ENCODE results near the gene SLC24A4. TPM values are rescaled to one million over a fixed set of nuclear protein-coding genes. Genes with fewer than 3 reads are reported as not detected.

SLC24A4 gene
- total and polyA plus RNA-seq, 4 donors = 5.8 to 11.8 (median 6.9) TPM

DNA sequence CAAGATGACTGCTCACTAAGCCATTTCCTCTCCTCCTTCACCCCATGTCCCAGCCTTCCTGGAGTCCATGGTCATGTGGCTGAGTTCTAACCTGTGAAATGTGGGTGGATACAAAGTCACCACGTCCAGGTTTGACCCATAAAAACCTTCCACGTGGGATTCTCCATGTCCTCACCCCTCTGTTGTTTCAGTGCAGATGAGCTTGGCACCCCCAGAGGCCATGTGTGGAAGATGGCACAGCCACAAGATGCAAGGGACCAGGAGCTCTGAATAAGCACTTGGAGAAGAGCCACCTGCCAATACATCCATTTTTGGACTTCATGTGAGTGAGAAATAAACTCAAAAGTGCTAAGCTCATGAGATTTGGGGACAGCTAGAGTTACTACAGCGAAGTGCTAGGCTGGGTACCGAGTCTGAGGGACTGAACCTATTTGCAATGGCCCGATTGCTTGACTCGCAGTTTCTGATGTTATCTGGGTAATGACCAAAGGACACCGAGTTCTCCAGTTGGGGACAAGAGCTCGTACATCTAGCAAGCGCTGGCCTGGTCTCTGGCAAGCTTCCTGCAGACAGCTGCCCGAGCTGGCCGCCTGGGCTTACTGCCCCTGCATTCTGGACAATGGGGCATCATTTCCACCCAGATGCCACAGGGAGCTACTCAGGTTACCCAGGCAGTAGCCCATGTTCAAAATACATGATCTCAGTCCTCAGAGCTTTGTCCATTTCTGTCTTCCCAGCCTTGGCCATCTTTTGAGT is 7.7 kb upstream of the SLC24A4 start:
- no peaks in the 10 kb centered on the region for H3K27me3 ChIP-seq (ENCODE audit: control insufficient read depth, insufficient read depth, low read length)
- DNase-seq (ENCODE audit: low read depth in 4 of 6, low spot score in 6 of 6) = peak in 1 of 6 donors; percentile 66
- no peaks in the 10 kb centered on the region for H3K36me3 ChIP-seq (ENCODE audit: control insufficient read depth, insufficient read depth, low read length)
- no peak overlapping the region for H3K4me3 ChIP-seq (ENCODE audit: low read depth, low read length)
- no peak overlapping the region for H3K27ac ChIP-seq (ENCODE audit: low read depth, low read length)
- H3K4me1 ChIP-seq (ENCODE audit: control insufficient read depth, insufficient read depth, low read length) = peaks cover 10% of the 10 kb centered on the region
- WGBS (ENCODE audit: insufficient coverage) = 64% methylated on average over 11 of the region's 11 CpGs
- no peaks in the 10 kb centered on the region for H3K9me3 ChIP-seq (ENCODE audit: control insufficient read depth, insufficient read depth, low read length)

- no peaks in the 10 kb centered on the region for H3K36me3 ChIP-seq (ENCODE audit: control insufficient read depth, insufficient read depth, low read length)
- 43% methylated on average over 4 of the region's 4 CpGs for WGBS (ENCODE audit: insufficient coverage)
- H3K27me3 ChIP-seq (ENCODE audit: control insufficient read depth, insufficient read depth, low read length) = peaks cover 2% of the 10 kb centered on the region
- DNase-seq (ENCODE audit: low read depth in 4 of 6, low spot score in 6 of 6) = no peak
- no peaks in the 10 kb centered on the region for H3K9me3 ChIP-seq (ENCODE audit: control insufficient read depth, insufficient read depth, low read length)
- H3K4me1 ChIP-seq (ENCODE audit: control insufficient read depth, insufficient read depth, low read length) = peaks cover 3% of the 10 kb centered on the region
- H3K27ac ChIP-seq (ENCODE audit: low read depth, low read length) = no peak overlapping the region
- no peak overlapping the region for H3K4me3 ChIP-seq (ENCODE audit: low read depth, low read length)
Observed at GRCh38 chr14:92316176-92316575, 6.8 kb upstream of the SLC24A4 start.

- no peaks in the 10 kb centered on the region for H3K36me3 ChIP-seq (ENCODE audit: control insufficient read depth, insufficient read depth, low read length)
- peaks cover 8% of the 10 kb centered on the region for H3K27me3 ChIP-seq (ENCODE audit: control insufficient read depth, insufficient read depth, low read length)
- H3K27ac ChIP-seq (ENCODE audit: low read depth, low read length) = no peak overlapping the region
- H3K4me3 ChIP-seq (ENCODE audit: low read depth, low read length) = no peak overlapping the region
- no peak for DNase-seq (ENCODE audit: low read depth in 4 of 6, low spot score in 6 of 6)
- 90% methylated on average over 3 of the region's 6 CpGs for WGBS (ENCODE audit: insufficient coverage)
- peaks cover 3% of the 10 kb centered on the region for H3K4me1 ChIP-seq (ENCODE audit: control insufficient read depth, insufficient read depth, low read length)
- H3K9me3 ChIP-seq (ENCODE audit: control insufficient read depth, insufficient read depth, low read length) = no peaks in the 10 kb centered on the region
Observed at GRCh38 chr14:92316937-92317336, 6.0 kb upstream of the SLC24A4 start.

DNA sequence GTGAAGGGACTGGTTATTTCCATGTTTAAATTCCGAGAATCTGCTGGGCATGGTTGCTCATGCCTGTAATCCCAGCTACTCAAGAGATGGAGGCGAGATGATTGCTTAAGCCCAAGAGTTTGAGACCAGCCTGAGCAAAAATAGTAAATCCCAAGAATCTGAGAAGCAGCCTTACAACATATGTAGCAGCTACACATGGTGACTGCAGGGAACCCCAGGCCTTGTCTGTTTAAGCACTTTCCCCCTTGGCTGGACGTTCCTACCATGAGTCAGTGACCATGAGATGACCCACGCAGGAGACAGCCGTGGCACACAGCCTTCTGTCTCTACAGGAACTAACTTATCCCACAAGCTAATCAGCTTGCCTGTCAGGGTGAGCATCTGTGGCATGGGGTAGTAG is 5.5 kb upstream of the SLC24A4 start:
- H3K36me3 ChIP-seq (ENCODE audit: control insufficient read depth, insufficient read depth, low read length) = no peaks in the 10 kb centered on the region
- no peak overlapping the region for H3K27ac ChIP-seq (ENCODE audit: low read depth, low read length)
- H3K4me1 ChIP-seq (ENCODE audit: control insufficient read depth, insufficient read depth, low read length) = peaks cover 8% of the 10 kb centered on the region
- no peak overlapping the region for H3K4me3 ChIP-seq (ENCODE audit: low read depth, low read length)
- 90% methylated on average over 3 of the region's 5 CpGs for WGBS (ENCODE audit: insufficient coverage)
- no peaks in the 10 kb centered on the region for H3K9me3 ChIP-seq (ENCODE audit: control insufficient read depth, insufficient read depth, low read length)
- peaks cover 14% of the 10 kb centered on the region for H3K27me3 ChIP-seq (ENCODE audit: control insufficient read depth, insufficient read depth, low read length)
- DNase-seq (ENCODE audit: low read depth in 4 of 6, low spot score in 6 of 6) = no peak

GRCh38 chr14:92321701-92322100 is 1.3 kb upstream of the SLC24A4 start:
- H3K9me3 ChIP-seq (ENCODE audit: control insufficient read depth, insufficient read depth, low read length) = no peaks in the 10 kb centered on the region
- no peak overlapping the region for H3K27ac ChIP-seq (ENCODE audit: low read depth, low read length)
- no peak for DNase-seq (ENCODE audit: low read depth in 4 of 6, low spot score in 6 of 6)
- WGBS (ENCODE audit: insufficient coverage) = 31% methylated on average over 4 of the region's 6 CpGs
- H3K4me3 ChIP-seq (ENCODE audit: low read depth, low read length) = no peak overlapping the region
- peaks cover 22% of the 10 kb centered on the region for H3K4me1 ChIP-seq (ENCODE audit: control insufficient read depth, insufficient read depth, low read length)
- H3K27me3 ChIP-seq (ENCODE audit: control insufficient read depth, insufficient read depth, low read length) = peaks cover 41% of the 10 kb centered on the region
- no peaks in the 10 kb centered on the region for H3K36me3 ChIP-seq (ENCODE audit: control insufficient read depth, insufficient read depth, low read length)

GRCh38 chr14:92322516-92322915 is 449 bp upstream of the SLC24A4 start:
- DNase-seq (ENCODE audit: low read depth in 4 of 6, low spot score in 6 of 6) = no peak
- peak overlapping the region; percentile 14 for H3K4me3 ChIP-seq (ENCODE audit: low read depth, low read length)
- H3K4me1 ChIP-seq (ENCODE audit: control insufficient read depth, insufficient read depth, low read length) = peaks cover 22% of the 10 kb centered on the region
- 8% methylated on average over 16 of the region's 23 CpGs for WGBS (ENCODE audit: insufficient coverage)
- H3K27ac ChIP-seq (ENCODE audit: low read depth, low read length) = no peak overlapping the region
- H3K36me3 ChIP-seq (ENCODE audit: control insufficient read depth, insufficient read depth, low read length) = no peaks in the 10 kb centered on the region
- no peaks in the 10 kb centered on the region for H3K9me3 ChIP-seq (ENCODE audit: control insufficient read depth, insufficient read depth, low read length)
- H3K27me3 ChIP-seq (ENCODE audit: control insufficient read depth, insufficient read depth, low read length) = peaks cover 41% of the 10 kb centered on the region

DNA sequence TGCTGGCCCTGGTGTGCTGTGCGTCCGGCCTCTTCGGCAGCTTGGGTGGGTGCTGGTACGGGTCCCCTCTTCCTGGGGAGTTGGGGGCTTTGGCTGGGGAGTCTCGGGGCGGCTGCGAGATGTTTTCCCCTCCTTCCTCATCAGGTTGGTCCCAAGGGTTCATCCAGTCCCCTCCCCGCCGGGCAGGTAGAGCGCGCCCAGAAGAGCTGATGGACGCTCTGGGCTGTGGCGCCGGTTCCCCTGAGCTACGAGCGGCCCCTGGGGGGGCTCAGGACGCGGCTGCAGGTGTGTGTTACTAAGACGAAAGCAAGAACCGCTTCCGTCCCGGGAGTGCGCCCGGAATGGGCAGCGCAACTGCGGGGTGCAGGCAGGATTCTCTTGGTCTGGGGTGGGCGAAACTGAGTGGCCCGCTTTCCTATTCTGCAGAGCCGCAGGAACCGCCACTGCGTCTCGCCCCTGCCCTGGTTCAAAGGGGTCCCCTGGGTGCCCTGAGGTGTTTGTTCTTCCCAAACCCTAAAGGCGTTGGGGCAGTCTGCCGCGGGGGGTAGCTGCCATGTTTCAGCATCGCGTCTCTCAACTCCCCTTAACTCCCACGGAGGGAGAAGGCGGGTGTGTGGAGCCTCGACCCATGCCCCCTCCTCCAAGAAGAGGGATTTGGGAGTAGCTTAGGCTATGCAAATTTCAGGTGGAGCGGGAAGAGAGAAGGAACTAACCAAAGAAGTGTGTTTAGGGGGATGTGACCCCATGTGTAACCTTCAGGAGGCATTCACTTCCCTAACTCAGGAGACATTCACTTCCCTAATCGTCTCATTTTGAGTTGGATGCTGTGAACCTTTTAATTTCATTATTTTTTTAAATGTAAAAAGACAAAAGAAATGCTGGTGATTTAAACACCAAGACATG is 1.2 kb downstream of the SLC24A4 start:
- Histone ChIP-seq H3K4me1 (ENCODE audit: control insufficient read depth, insufficient read depth, low read length) (peaks cover 22% of the 10 kb centered on the region), H3K4me3 (ENCODE audit: low read depth, low read length) (peak overlapping the region; percentile 35), H3K27me3 (ENCODE audit: control insufficient read depth, insufficient read depth, low read length) (peaks cover 41% of the 10 kb centered on the region), H3K27ac (ENCODE audit: low read depth, low read length) (no peak overlapping the region), H3K36me3 (ENCODE audit: control insufficient read depth, insufficient read depth, low read length) (no peaks in the 10 kb centered on the region), H3K9me3 (ENCODE audit: control insufficient read depth, insufficient read depth, low read length) (no peaks in the 10 kb centered on the region)
- 2% methylated on average over 26 of the region's 42 CpGs for WGBS (ENCODE audit: insufficient coverage)
- no peak for DNase-seq (ENCODE audit: low read depth in 4 of 6, low spot score in 6 of 6)

- Histone ChIP-seq H3K27ac (ENCODE audit: low read depth, low read length) (no peak overlapping the region), H3K36me3 (ENCODE audit: control insufficient read depth, insufficient read depth, low read length) (no peaks in the 10 kb centered on the region), H3K27me3 (ENCODE audit: control insufficient read depth, insufficient read depth, low read length) (peaks cover 41% of the 10 kb centered on the region), H3K4me3 (ENCODE audit: low read depth, low read length) (no peak overlapping the region), H3K4me1 (ENCODE audit: control insufficient read depth, insufficient read depth, low read length) (peaks cover 22% of the 10 kb centered on the region), H3K9me3 (ENCODE audit: control insufficient read depth, insufficient read depth, low read length) (no peaks in the 10 kb centered on the region)
- DNase-seq (ENCODE audit: low read depth in 4 of 6, low spot score in 6 of 6) = no peak
- 90% methylated on average over 2 of the region's 4 CpGs for WGBS (ENCODE audit: insufficient coverage)
Observed at GRCh38 chr14:92325835-92326234, 2.9 kb downstream of the SLC24A4 start.

DNA sequence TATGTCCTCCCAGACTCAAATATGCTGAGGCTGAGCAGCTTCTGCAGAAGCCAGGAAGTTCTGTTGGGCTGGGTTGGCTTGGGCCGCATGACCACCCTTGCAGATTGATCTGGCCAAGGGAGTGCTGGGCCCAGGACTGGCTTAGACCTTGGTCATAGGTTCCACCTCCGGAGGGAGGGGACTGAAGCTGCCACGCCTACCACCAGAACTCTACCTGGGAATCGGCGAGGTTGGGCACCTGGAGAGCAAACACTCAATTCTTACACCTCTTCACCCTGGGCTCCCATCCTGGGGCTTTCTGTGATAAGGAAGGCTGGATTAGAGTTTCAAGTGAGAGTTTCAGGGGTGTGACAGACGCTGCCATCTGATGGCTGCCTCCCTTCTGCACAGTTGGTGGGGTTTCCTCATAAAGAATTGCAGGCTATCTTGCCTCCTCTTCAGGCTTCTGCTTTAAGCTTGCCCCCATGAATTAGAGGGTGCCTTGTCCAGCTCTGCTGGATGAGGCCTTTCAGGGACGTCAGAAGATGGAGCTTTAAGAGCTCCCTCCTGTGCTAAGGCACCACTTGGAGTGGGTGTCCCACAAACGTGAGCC is 5.8 kb downstream of the SLC24A4 start:
- Histone ChIP-seq H3K4me3 (ENCODE audit: low read depth, low read length) (no peak overlapping the region), H3K9me3 (ENCODE audit: control insufficient read depth, insufficient read depth, low read length) (no peaks in the 10 kb centered on the region)
- WGBS (ENCODE audit: insufficient coverage) = 81% methylated on average over 5 of the region's 8 CpGs

More for the DNA sequence above, 5.8 kb downstream of the SLC24A4 start:
- H3K4me1 ChIP-seq (ENCODE audit: control insufficient read depth, insufficient read depth, low read length) = peaks cover 9% of the 10 kb centered on the region
- no peak for DNase-seq (ENCODE audit: low read depth in 4 of 6, low spot score in 6 of 6)
- peaks cover 19% of the 10 kb centered on the region for H3K27me3 ChIP-seq (ENCODE audit: control insufficient read depth, insufficient read depth, low read length)
- no peaks in the 10 kb centered on the region for H3K36me3 ChIP-seq (ENCODE audit: control insufficient read depth, insufficient read depth, low read length)
- no peak overlapping the region for H3K27ac ChIP-seq (ENCODE audit: low read depth, low read length)

All from spinal cord (tissue), 10 donors.